Measurements from ENCODE around the gene ZNF700. TPM values are rescaled to one million over a fixed set of nuclear protein-coding genes. Genes with fewer than 3 reads are reported as not detected.
"Not testable (repeated sequence)": the region's sequence is repeated elsewhere in the genome, so short reads cannot be mapped to it uniquely, and the experiment has no call there.

The ZNF700 gene
- total RNA-seq, 4 donors from 2014 or later, result 6.4 to 13.9 (median 9.9) TPM

DNA sequence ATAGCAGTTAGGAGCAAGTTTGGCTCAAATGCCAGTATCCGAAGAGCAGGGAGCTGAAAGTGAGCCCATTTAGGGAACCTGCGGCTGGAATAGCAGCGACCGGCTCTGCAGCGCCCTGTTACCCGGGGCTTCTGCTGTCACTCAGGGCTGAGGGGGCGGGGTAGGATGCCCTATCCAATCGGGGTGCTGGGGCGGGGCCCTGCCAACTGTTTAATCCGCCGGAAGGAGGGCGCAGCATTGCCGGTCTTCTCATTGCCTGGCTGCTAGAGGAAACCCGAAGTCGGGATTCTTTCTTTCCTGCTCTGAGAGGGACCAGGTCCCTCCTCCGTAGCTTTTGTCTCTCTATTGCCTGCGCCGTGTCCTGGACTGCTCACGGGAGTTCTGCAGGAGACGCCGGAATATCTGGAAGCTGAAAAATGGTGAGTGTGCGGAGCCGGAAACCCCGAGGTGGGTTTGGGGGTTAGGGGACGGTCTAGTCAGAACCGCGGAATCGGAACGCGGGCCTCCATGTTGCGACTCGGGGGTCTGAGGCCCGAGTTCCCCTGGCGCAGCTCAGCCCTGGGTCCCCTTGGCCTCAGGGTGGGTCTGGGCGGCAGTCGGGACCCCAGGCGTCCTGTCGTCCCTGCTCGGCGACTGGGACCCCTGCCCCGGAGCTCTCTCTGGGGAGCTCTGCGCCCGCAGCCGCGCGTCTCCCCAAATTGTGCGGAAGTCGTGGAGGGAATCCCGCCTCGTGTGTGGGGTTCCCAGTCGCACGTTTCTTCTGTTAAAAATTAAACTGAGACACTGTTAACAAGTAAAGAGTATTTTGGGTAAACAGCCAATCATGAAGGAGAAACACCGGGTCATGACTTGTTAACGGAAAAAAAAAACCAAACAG is 62.7 kb downstream of the ZNF700 start:
- intact Hi-C loops (cut with DNase I), result loop anchor here (5.0 kb wide), 1 partner anchor 65 kb away; no protein-coding TSS in a partner anchor
- 0 to 1% methylated on average over 3 to 18 of the region's 54 CpGs for WGBS, 2 donors
- peaks cover 0 to 26% (median 0%) of the 10 kb centered on the region in 3 donors for H3K4me1 ChIP-seq

DNA sequence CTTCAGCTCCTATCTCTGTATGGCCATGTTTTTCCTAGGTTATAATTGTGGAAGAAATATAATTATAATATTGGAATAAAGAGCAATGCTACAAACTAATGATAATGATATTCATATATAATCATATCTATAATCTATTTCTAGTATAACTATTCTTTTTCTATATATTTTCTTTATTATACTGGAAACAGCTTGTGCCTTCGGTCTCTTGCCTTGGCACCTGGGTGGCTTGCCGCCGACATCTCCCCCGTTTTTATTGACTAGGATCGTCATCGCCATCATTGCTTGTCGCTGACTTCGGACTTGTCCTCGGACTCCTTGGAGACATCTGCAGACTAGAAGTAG is 64.2 kb downstream of the ZNF700 start:
- TF ChIP-seq CTCF (IDR thresholded peaks at IDR 0.05) (no peak), POLR2A (IDR thresholded peaks at IDR 0.05) (no peak)
- DNase-seq, result no peak
- WGBS, 2 donors, result 68% methylated on average over 9 of the region's 9 CpGs
- Histone ChIP-seq H3K36me3 (no peaks in the 10 kb centered on the region), H3K9me3 (no peaks in the 10 kb centered on the region), H3K4me1 (peaks cover 0 to 30% (median 4%) of the 10 kb centered on the region in 3 donors), H3K27me3 (no peaks in the 10 kb centered on the region), H3K4me3 (peak overlapping the region in 3 of 4 donors; percentile 81 to 95 (median 86)), H3K27ac (peak overlapping the region in 3 of 4 donors; percentile 79 to 92 (median 88))
- intact Hi-C loops (cut with DNase I), result loop anchor here (5.0 kb wide), 1 partner anchor 67 kb away; no protein-coding TSS in a partner anchor

More for the DNA sequence above, 62.7 kb downstream of the ZNF700 start:
- peak overlapping the region; percentile 68 to 95 (median 84) for H3K4me3 ChIP-seq
- peak overlapping the region; percentile 79 to 93 (median 90) for H3K27ac ChIP-seq
- no peaks in the 10 kb centered on the region for H3K36me3 ChIP-seq
- TF ChIP-seq CTCF (IDR thresholded peaks at IDR 0.05) (peak in 2 of 6 experiments; percentile 2 to 19), POLR2A (IDR thresholded peaks at IDR 0.05) (peak in 2 of 4 donors; percentile 71 to 82)
- H3K9me3 ChIP-seq, result peaks cover 0 to 6% (median under 1%) of the 10 kb centered on the region in 3 donors
- peak; percentile 79 for DNase-seq
- H3K27me3 ChIP-seq, result no peaks in the 10 kb centered on the region

- WGBS, 2 donors, result 66 to 79% methylated on average over 4 of the region's 4 CpGs
- intact Hi-C loops (cut with DNase I); H3K27me3 ChIP-seq; H3K27ac ChIP-seq; H3K4me3 ChIP-seq; H3K36me3 ChIP-seq; H3K9me3 ChIP-seq; DNase-seq: not testable (repeated sequence)
- peaks cover 0 to 28% (median 4%) of the 10 kb centered on the region in 3 donors for H3K4me1 ChIP-seq
These were observed 67.0 kb downstream of the ZNF700 start for GRCh38 chr19:11991921-11992320.

GRCh38 chr19:11995174-11995573 is 70.3 kb downstream of the ZNF700 start:
- intact Hi-C loops (cut with DNase I), result no loop called here
- peaks cover 0 to 4% (median 4%) of the 10 kb centered on the region in 3 donors for H3K4me1 ChIP-seq
- TF ChIP-seq CTCF (IDR thresholded peaks at IDR 0.05), result no peak
- TF ChIP-seq POLR2A (IDR thresholded peaks at IDR 0.05), result no peak
- H3K9me3 ChIP-seq, result peaks cover 0 to 6% (median 0%) of the 10 kb centered on the region in 3 donors
- peaks cover 0 to 11% (median 0%) of the 10 kb centered on the region in 3 donors for H3K36me3 ChIP-seq
- H3K27me3 ChIP-seq, result no peaks in the 10 kb centered on the region
- no peak overlapping the region for H3K27ac ChIP-seq
- no peak for DNase-seq
- 100% methylated on average over 1 of the region's 1 CpG for WGBS, 2 donors
- H3K4me3 ChIP-seq, result no peak overlapping the region

Small RNA genes within 50 kb of the gene (small RNA-seq; reads per million reads assigned to genes)
- gene RNA5SP464, result 0 to 0.15 (median 0.04) reads per million in 4 donors

Other genes starting within 250 kb of the ZNF700 start
- gene ZNF823, start 186.2 kb upstream of the ZNF700 start, total RNA-seq, result 10 to 100 TPM in 3 of 4 donors, 1 to 10 TPM in 1; 8.5 to 22.3 (median 11.8) TPM
- gene ZNF441, start 158.1 kb upstream of the ZNF700 start, total RNA-seq, result 1 to 10 TPM; 1.0 to 5.7 (median 2.4) TPM
- gene ZNF491, start 126.6 kb upstream of the ZNF700 start, total RNA-seq, result 1 to 10 TPM in 1 of 4 donors, under 1 TPM in 3; 0.13 to 2.3 (median 0.82) TPM
- 10 to 100 TPM; 16.1 to 22.2 (median 19.2) TPM for gene ZNF440, start 110.8 kb upstream of the ZNF700 start, total RNA-seq
- gene ZNF439, start 76.4 kb upstream of the ZNF700 start, total RNA-seq, result 1 to 10 TPM; 1.6 to 5.0 (median 2.0) TPM
- 1 to 10 TPM in 3 of 4 donors, under 1 TPM in 1; 0.18 to 4.4 (median 1.2) TPM for gene ZNF69, start 37.3 kb upstream of the ZNF700 start, total RNA-seq
- gene ZNF763, start 39.9 kb downstream of the ZNF700 start, total RNA-seq, result 1 to 10 TPM; 1.2 to 2.6 (median 2.1) TPM
- 10 to 100 TPM in 1 of 4 donors, 1 to 10 TPM in 3; 4.5 to 21.0 (median 5.6) TPM for gene ZNF433, start 110.6 kb downstream of the ZNF700 start, total RNA-seq
- under 1 TPM in 3 of 4 donors, not detected in 1; 0.38 to 0.66 (median 0.47) TPM for gene ZNF878, start 127.9 kb downstream of the ZNF700 start, total RNA-seq
- gene ZNF844, start 139.6 kb downstream of the ZNF700 start, total RNA-seq, result 1 to 10 TPM; 2.9 to 6.3 (median 3.8) TPM
- gene ZNF20, start 215.2 kb downstream of the ZNF700 start, total RNA-seq, result 1 to 10 TPM; 2.6 to 5.2 (median 3.8) TPM
- gene ZNF625, start 231.6 kb downstream of the ZNF700 start, total RNA-seq, result 1 to 10 TPM; 2.0 to 6.7 (median 5.0) TPM
- gene ZNF136, start 238.0 kb downstream of the ZNF700 start, total RNA-seq, result 10 to 100 TPM in 1 of 4 donors, 1 to 10 TPM in 3; 1.6 to 10.9 (median 5.0) TPM